ENCODE results near the gene DISP1.
A peak's percentile ranks its signal among the peaks of the same experiment; 100 is the strongest.
"Not testable (repeated sequence)": the region's sequence is repeated elsewhere in the genome, so short reads cannot be mapped to it uniquely, and the experiment has no call there.

Gene DISP1

DNA sequence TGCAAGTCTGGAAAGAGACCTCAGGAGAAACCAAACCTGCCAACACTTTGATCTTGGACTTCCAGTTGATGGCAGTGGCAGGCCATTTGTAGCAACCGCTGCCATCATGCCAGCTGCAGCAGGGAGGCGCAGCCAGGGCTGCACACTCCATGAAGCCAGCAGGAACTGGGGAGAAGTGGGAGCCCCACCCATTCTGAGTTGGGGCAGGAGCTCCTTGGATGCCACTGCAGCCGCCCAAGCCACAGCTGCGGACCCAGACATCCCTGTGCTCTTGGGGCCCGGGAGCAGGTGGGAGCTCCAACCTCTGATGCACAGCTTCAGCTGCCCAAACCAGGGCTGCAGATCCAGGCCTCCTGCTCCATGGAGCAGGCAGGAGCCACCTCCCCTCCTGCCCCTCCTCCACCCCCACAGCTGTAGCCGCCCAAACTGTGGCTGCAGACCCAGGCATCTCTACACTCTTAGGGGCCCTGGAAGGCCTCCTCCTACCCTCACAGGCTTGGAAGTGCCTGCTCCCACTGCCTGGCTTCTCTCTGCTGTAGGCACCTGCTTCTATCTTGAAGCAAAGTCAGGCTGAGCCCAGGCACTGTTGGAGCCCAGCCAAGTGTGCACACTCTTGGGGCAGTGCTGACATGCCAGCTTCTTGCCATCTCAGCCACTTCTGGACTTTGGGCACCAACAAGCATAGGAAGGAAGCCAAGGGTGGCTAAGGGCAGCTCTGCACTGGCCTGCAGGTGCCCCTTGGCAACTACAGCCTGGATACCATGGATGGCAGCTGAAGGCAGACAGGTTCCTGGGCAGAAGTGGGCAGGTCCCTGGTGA is 20.0 kb upstream of the DISP1 start:
- DNase-seq = no peak

- DNase-seq = no peak
Measured at GRCh38 chr1:222798116-222798515, 16.7 kb upstream of the DISP1 start.

- no peak for DNase-seq
Measured at GRCh38 chr1:222798975-222799374, 15.9 kb upstream of the DISP1 start.

- no peak for DNase-seq
Measured at GRCh38 chr1:222801067-222801466, 13.8 kb upstream of the DISP1 start.

DNA sequence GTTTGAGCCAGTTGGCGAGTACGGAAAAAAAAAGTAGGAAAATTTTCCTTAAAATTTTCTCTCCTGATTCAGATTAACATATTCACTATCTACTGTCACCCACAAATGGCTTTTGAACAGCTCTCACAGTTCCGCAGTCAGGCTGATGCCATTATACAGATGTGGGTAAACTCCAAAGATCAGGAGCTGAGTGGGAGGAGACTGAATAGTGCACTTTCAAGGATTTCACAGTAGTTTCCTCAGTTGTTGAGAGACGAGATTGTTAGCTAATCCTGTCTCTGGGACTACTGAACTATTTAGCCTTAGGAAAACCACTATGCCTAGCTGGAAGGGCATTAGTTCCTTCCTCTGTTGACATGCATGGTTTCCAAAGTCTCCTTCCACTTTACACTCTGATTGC is 3.2 kb upstream of the DISP1 start:
- DNase-seq = no peak

DNA sequence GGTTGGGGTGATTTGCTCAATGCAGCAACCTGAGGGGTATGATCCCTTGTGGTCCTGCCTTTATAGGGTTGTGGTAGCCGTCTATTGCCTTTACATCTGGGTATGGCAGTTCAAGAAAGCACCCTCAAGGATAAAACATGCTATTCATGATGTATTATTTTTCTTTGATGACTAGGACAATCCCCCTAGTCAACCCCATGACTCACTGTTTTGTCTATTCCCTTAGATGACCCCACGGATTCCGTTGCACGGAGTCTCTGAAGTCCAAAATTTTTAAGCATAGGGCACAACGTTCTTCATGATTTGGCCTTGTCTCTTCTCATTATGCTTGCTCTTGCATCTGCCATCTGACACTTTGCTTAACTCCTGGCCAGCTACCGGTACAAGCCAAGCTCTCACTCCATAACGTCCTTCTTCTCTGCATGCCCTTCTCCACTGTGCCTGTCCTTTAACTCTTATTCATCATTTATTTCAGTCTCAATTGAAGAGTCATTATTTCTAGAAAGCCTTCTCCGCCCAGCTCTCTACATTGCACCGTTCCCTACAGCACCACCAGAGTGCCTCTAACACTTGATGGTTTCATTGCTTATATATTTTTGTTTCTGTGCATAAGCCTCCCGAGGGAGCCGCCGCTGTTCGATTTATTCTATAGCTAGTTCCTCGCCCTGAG is 838 bp upstream of the DISP1 start:
- no peak for DNase-seq

- DNase-seq = no peak
Measured at GRCh38 chr1:222815440-222815765, 564 bp downstream of the DISP1 start.

- DNase-seq = peak; percentile 62
Measured at GRCh38 chr1:222817529-222817928, 2.7 kb downstream of the DISP1 start.

GRCh38 chr1:222818171-222818570 is 3.3 kb downstream of the DISP1 start:
- no peak for DNase-seq

GRCh38 chr1:222820171-222820712 is 5.4 kb downstream of the DISP1 start:
- no peak for DNase-seq

- DNase-seq = no peak
Measured at GRCh38 chr1:222821239-222821638, 6.4 kb downstream of the DISP1 start.

GRCh38 chr1:222823695-222824094 is 8.9 kb downstream of the DISP1 start:
- no peak for DNase-seq

- DNase-seq = no peak
Measured at GRCh38 chr1:222824641-222825040, 9.8 kb downstream of the DISP1 start.

DNA sequence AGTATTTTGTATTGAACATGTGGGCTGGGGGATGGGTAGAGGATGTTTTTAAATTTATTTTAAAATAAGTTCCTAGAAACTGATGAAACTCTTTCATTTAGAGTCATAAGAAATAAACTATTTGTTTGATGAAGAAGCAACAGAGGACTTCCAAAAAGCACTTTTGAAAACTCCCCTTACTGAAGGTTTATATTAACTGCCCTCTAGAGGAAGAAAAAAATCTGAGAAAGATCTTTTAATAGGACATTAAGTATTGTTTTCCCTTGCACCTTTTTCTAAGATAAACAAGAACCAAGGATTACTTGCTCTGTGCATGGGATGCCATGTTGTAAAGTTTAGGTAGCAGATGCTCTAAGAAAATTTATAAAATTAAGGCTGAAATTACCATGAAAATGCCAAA is 14.1 kb downstream of the DISP1 start:
- no peak for DNase-seq

DNA sequence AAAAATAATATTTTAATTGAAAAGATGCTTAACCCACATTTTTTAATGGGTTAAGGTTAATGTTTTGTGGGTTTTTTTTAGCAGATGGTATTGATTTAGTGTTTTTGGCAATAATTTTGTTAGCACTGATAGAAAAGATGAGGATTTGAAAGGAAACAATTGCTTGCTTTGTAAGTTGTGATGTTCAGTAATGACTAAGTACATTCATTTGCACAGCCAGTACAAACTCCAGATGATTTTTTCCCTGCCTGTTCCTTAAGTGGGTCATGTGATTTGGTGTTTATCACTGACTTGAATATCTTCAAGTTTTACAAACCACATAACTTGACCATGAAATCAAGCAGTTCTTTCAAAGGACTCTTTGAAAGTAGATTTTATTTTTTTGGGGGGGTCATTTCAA is 15.0 kb downstream of the DISP1 start:
- DNase-seq = no peak

DNA sequence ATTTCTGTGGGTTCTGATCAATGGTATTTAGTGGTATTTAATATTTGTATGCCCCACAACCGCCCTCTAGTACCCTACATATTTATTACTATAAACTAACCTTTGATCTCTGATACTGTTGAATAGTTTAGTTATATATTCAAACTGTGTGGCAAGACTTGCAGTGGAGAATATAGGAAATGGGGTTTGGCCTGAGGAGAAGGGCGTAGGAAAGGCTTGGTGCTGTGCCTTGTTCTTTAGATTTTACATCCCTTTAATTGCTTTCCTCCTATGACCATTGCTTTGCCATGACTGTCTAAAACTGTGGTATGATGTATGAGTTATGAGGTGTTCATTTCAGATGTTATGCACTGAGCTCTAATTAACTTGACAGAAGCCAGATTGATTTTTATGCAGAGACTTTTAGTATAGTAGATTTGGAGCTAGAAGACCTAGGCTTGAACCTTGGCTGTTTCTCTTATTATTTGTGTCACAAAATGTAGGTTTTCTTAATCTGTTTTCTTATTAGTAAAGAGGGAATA is 18.6 kb downstream of the DISP1 start:
- DNase-seq = no peak

DNA sequence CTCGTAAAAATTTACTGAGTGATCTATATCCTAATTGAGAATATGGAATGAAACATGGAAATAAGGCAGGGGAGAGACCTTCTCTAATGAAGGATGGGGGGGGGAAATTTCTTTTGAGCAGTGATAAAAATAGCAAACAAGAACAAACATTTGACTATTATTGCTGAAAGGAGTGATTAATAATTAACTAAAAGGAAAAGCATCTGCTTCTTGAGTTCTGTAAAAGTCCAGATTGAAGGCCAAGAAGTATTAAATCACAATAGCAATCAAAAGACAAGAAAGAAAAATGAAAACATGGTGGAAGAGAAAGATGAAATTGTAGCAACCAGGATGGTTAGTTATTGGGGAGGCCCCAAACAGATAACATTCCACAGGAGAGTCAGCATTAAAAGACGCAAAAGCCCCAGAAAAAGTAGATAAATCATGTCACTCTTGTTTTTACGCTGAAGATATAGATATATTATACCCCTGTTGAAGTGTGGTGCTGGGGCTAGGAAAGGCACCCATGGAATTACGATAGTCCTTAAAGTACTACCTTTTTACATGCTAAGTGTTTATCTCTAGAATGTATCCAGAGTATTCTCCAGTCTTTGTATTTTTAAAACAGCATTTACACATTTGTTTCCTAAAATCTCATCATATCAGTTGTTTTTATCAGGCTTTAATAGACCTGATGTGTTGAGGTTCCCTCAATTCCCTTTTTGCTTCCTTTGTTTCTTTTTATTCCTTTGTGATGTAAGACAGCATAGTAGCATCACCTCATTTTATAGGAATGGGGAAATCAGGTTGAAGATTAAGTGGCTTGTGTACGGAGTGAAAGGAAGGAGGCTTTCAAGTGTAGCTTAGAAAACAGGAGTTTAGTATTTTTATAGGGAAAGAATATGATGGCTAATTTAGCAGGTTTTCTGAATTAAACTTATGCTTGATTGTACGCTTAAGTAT is 28.9 kb downstream of the DISP1 start:
- DNase-seq = no peak

GRCh38 chr1:222844411-222844779 is 29.6 kb downstream of the DISP1 start:
- DNase-seq = no peak

DNA sequence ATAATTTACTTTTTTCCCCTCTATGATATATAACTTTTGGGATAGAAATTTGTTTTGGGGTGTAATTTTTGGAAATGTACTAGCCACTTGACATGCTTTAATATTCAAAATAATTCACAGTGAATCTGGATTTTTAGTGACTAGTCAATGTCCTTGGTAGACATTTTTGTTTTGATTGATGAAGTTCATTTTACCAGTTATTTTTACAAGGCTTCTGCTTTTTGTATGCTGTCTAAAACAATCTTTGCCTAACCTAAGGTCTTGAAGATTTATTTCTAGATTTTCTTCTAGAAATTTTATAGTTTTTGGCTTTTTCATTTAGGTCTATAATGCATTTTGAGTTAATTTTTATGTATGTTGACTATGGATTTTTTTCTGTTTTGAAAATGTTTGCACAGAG is 30.9 kb downstream of the DISP1 start:
- DNase-seq = no peak

- not testable (repeated sequence) for DNase-seq
Measured at GRCh38 chr1:222850550-222850949, 35.7 kb downstream of the DISP1 start.

GRCh38 chr1:222852326-222852725 is 37.5 kb downstream of the DISP1 start:
- DNase-seq = no peak

GRCh38 chr1:222861062-222861461 is 46.2 kb downstream of the DISP1 start:
- no peak for DNase-seq

Data from T1000 (cell line).